GM19395 (cell line): ENCODE data around the gene CFAP20.
"Not testable (repeated sequence)": the region's sequence is repeated elsewhere in the genome, so short reads cannot be mapped to it uniquely, and the experiment has no call there.

Source experiments
- ATAC-seq: cut with Tn5 transposase; IDR thresholded peaks from one replicate; pipeline ENCODE4 v1.9.1; 2021; ENCODE audit warnings: mild to moderate bottlenecking, moderate library complexity; ENCODE audit not compliant: unreplicated experiment

Gene CFAP20

DNA sequence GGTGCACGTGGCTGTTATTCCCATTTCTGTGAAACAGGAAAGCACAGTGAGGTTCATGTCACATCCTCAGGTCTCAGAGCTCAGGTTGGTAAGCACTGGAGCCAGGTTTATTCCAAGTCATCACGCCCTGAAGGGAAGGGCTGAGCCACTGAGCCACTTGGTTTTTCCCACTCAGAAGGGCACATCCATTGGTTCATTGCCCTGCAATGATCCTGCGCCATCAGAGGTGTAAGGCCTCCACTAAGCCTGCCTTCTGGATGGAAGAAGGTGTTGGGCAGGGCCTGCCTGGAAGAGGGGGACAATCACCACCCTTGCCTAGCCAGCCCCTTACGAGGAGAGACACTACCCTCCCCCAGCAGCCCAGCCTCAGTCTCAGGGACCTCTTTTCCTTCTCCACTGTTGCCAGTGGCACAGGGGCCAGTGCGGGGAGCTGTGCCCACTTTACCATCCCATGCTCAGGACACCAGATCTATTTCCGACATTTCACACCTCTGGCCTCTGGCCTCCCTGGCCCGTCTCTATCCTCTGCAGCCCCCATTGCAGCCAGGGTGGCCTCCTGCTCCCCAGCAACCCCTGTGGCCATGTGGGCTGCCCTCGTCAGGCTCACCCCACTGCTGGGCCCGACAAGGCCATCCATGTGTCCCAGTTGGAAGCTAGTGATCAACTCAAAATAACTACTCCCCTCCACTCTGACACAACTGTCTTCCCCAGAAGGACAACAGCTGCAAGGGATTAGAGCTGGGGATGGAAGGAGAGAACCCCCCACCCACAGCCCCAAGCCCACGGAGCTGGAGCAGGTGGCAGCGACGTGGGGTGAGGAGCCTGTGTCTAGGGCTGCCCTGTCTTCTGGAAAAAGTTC is 29.9 kb downstream of the CFAP20 start:
- ATAC-seq, result no peak

DNA sequence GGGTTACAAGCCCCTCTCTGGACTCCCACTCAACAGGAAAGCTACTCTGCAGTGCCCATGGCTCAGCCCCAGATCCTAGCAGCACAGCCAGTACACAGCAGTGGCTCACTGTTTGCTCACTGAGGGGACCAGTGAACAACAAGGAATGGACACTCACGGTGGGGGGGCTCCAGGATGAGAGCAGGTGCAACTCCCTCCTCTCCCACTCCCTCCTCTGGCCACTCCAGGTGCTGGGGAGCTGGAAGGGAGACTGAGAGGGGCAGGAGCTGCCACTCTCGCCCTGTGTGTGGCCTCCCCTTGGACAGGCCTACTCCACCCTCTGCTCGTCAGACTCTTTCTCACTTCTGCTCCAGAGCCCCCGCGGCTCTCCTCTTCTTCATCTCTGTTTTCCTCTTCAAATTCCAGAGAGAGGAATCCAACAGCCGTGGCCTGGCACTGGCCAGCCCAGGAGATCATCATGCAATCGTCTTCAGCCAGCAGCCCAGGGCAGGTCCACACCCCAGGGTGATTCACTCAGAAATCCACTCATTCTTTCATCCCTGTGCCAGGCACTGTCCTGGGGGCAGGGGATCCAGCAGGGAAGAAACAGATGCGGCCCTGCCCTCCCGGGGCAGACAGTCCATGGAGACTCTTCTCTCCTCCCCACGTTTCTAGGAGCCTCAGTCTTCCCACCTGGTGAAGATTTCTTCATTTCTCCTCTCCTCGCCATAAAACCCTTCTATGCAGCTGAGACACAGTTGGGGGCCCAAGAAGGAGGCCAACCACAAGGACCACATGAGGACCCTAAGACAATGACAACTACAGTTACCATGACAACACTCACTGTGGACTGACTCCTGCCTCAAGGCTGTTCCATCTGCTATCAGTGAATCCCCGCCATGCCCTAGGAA is 30.7 kb downstream of the CFAP20 start:
- ATAC-seq, result no peak

DNA sequence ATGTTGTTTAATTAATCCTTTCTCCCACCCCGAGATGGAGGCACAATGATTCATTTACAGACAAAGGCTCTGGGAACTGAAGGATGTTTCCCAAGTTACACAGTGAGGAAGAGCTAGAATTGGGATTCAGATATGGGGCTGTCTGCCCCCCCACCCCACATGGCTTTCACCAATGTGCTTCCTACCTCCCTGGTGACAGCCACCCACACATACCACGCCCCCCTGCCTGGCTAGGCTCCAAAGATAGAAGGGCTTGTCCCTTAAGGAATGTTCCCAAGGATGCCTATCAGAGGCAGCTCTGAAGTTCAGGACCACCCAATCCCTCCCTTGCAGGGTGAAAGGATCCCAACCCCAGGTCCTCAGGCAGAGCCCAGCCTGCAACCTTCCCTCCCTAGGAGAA is 32.9 kb downstream of the CFAP20 start:
- ATAC-seq, result no peak

DNA sequence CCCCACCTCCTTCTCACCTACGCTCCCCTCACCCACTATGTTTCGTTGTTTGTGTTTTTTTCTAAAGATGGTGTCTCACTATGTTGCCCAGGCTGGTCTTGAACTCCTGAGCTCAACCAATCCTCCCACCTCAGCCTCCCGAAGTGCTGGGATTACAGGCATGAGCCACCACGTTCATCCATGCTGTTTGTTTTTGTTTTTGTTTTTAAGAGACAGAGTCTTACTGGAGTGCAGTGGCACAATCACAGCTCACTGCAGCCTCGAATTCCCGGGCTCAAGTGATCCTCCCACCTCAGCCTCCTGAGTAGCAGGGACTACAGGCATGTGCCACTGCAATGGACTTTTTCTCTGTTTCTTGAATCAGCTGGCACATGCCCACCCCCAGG is 33.6 kb downstream of the CFAP20 start:
- ATAC-seq, result not testable (repeated sequence)

DNA sequence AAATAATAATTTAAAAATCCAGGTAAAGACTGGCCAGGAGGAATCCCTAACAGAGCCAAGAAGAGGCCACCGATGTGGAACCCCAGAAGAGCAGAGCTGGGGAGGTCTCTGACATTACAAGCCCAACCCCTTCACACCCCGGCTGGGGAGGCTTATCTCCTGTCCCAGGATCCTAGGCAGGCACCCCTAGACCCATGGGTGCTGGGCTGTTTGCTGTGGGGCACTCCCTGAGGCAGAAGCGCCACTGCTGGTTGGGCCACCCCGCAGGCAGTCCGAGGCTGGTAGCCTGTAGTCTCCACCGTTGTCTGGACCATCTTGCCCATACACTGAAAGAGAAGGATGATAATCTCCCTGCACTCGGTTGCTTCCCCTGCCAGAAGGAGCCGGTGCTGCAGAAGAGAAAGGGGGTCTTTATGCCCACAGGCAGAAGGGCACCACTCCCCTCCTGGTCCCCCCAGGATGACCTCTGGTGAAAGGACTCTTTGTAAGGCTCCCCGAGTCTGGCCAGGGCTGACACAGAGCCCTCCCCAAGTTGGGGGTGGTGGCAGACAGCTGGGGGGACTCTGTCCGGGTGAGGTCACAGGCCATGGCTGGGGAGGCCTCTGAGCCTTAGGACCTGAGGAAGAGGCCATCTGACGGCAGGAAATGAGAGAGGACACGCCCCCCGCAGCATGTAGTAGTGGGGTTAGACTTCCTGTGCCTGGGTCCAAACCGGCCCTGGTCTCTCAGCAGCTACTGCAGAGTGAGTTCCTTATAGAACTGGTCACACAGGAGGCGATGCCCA is 34.2 kb downstream of the CFAP20 start:
- ATAC-seq, result no peak

DNA sequence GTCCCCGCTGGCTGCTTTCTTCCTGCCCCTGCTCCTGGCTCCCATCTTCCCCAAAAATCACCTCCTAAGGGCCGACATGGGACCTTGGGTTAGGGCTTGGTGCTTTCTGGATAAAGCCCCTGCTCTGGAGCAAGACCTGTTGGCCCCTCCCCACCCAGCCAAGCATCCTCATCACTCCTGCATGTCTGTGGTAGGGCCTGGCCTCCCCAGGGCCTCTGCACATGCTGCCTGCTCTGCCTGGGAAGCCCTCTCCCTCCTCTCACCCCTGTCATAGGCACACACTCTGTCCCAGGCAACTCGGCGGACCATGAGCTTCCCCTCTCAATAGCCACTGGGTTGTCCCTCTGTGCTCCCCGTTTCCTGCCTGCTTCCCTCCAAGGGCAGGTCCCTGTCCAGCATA is 35.2 kb downstream of the CFAP20 start:
- no peak for ATAC-seq

DNA sequence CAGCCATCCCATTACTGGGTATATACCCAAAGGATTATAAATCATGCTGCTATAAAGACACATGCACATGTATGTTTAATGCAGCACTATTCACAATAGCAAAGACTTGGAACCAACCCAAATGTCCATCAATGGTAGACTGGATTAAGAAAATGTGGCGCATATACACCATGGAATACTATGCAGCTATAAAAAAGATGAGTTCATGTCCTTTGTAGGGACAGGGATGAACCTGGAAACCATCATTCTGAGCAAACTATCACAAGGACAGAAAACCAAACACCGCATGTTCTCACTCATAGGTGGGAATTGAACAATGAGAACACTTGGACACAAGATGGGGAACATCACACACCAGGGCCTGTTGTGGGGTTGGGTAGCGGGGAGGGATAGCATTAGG is 38.8 kb downstream of the CFAP20 start:
- not testable (repeated sequence) for ATAC-seq

DNA sequence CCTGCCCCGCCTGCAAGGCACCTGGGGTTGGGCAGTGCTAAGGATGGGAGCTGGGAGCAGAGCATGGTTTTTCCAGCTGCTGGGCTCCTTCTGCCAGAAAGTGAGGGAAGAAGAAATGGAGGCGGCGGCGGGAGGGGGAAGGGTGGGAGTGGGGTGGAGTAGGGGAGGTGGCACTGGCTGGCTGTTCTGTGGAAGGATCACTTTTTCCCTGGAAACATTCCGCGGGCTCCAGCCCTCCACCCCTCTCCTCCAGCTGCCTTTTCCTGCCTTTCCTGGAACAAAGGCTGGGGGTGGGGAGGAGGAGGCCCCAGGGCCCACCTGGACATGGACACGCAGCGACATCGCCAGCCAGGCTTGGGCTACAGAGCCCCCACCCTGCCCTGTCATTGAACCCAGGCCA is 41.1 kb downstream of the CFAP20 start:
- ATAC-seq, result no peak

DNA sequence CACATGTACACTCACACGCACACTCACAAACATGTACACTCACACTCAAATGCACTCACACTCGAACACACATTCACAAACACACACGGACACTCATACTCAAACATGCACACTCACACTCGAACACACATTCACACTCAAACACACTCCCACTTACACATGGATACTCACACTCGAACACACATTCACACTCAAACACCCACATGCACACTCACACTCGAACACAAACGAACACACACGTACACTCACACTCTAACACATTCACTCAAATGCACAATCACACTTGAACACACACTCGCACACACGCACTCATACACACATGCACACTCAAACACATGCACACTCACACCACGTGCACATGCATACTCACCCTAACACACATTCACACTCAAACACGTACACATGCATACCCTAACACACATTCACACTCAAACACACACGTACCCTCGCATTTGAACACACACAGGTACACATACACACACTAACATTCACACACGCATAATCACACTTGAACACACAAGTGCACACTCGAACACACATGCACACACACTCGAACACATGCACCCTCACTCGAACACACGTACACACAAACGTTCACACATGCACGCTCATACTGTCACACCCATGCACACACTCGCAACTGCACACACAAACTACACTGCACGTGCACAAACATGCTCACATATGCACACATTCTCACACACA is 41.8 kb downstream of the CFAP20 start:
- ATAC-seq, result no peak

DNA sequence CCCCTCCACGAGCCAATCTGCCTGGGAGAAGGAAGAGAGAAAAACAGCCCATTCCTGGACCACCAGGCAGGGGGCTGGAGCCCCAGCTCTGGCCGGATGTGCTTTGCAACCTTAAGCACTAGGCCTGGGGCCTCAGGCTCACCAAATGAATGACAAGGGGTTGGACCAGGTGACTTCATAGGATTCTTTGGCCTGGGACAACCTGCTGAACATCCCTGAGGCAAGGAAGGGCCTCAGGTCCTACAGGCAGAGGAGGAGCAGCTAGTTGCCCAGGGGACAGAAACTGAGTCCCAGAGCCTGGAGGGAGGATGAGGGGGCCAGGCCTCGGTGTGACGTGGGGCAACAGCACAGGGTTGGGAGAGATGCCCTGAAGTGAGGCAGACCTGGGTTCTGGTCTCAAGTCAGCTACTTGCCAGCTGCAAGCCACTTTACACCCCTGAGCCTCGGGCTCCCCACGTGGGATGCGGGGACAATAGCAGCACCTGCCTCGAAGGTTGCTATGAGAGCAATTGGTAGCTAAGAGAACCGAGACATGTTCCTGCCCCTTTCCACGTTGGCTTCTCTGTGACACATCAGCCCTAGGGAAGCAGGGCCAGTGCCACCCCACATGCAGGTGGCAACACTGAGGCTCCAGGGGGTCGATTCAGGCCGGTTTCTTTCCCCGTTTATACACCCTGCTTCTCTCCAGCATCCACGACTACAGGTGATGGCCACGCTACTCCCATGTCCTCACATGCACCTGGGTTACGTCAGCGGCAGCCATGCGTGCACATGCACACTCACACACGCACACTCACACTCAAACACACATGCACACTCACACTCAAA is 42.6 kb downstream of the CFAP20 start:
- ATAC-seq, result no peak

DNA sequence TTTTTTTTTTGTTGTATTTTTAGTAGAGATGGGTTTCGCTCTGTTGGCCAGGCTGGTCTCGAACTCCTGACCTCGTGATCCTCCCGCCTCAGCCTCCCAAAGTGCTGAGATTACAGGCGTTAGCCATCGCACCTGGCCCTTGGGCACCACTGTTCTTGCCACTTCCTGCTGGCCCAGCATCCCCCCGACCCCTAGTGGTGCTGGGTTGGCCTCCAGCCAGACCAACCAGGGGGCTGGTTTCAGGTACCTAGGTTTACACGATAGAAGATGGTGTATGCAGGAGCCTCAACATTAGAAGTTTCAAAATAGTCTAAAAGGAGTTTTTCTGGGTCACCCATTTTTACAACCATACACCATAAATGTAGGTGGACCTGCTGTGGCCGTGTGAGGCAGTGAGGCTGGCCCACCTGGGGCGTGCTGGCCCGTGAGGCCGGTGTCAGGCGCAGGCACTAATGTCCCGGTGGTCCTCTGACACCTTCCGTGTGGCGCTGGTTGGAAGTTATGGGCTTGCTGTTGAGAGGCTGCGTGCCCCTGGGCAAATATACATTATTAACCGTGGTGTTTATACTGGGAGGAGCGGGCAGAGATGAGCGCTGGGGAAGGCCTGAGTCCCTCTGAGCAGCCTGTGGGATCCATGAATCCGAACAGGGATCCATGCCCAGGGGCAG is 43.5 kb downstream of the CFAP20 start:
- ATAC-seq, result no peak

DNA sequence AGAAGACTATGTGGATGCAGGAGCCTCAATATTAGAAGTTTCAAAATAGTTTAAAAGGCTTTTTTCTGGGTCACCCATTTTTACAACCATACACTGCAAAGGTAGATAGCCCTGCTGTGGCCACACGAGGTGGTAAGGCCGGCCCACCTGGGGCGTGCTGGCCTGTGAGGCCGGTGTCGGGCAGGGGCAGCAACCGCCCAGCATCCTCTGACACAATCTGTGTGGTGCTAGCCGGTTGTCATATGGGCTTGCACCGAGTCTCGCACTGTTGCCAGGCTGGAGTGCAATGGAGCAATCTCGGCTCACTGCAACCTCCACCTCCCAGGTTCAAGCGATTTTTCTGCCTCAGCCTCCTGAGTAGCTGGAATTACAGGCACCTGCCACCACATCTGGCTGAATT is 44.0 kb downstream of the CFAP20 start:
- no peak for ATAC-seq

DNA sequence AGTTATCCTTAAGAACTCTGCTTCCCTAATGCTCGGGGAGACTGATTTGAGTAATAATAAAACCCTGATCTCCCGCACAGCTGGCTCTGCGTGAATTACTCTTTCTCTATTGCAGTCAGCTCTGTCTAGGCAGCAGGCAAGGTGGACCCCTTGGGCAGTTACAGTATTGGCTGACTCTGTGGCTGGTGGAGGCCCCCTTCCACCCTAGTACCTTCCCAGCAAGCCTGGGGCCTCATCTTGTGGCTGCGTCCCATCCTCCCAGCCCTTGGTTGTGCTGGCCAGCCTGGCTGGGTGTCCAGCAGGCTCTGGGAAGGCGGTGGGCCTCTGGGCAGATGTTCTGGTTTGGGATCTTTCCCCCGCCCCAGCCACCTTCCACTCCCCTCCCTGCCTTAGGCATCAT is 44.5 kb downstream of the CFAP20 start:
- no peak for ATAC-seq

DNA sequence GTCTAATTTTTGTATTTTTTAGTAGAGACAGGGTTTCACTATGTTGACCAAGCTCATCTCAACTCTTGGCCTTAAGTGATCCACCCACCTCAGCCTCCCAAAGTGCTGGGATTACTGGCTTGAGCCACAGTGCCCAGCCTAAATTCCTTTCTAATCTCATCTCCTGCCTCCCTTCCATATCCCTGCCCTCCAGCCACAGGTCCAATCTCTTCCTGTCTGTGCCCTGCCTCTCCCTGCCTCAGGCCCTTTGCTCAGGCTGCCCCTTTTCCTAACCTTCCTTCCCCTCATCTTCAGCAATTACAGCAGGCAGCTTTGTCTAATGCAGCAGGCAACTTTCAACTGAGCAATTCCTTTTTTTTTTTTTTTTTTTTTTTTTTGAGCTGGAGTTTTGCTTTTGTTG is 46.8 kb downstream of the CFAP20 start:
- no peak for ATAC-seq

DNA sequence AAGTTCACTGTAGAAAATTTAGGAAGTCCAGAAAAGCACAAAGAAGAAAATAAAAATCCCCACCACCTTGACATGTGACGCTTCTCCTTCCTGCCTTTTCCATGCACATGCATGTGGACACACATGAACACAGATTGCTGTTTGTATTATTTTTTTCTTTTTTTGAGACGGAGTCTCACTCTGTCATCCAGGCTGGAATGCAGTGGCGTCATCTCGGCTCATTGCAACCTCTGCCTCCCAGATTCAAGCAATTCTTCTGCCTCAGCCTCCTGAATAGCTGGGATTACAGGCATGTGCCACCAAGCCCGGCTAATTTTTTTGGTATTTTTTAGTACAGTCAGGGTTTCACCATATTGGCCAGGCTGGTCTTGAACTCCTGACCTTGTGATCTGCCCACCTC is 48.5 kb downstream of the CFAP20 start:
- not testable (repeated sequence) for ATAC-seq

DNA sequence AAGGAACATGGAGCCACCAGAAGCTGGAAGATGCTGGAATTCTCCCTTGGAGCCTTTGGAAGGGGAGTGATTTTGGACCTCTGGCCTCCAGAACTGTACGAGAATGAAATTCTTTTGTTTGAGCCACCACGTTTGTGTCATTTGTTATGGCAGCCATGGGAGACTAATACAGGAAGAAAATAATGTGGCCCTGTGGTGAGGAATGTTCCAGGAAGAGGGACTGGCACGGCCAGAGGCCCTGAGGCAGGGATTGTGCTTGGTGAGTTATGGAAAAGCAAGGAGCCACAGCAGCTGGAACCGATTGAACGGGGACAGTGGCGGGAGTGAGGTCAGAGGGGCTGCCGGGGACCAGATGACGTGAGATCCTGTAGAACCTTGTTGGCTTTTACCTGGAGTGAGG is 51.4 kb downstream of the CFAP20 start:
- ATAC-seq, result no peak

DNA sequence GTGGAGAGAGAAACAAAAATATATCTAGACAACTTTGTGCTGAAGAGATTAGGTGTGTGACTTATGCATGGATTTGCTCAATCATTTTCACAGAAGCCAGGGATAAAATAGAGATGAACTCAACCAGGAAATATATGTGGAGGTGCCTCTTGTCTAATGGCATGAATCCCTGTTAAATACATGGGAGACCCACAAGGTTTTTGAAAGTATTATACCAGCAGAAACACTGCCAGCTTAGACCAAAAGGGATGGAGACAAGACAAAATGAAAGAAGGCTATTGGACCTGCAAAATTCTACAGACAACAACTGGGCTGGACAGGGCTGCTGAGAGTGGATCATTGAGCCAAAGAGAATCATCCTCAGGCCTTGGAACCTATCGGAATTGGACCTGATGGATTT is 52.7 kb downstream of the CFAP20 start:
- no peak for ATAC-seq

DNA sequence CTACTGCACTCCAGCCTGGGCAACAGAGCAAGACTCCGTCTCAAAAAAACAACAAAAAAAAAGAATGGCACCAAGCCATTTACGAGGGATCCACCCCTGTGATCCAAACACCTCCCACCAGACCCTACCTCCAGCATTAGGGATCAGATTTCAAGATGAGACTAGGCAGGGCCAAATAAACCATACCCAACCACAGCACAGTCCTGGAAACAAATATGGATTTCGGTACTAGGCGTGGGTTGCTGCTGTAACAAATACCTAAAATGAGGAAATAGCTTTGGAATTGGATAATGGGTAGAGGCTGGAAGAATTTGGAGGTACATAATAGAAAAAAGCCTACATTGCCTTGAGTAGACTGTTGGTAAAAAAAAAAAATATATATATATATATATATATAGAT is 54.5 kb downstream of the CFAP20 start:
- no peak for ATAC-seq

DNA sequence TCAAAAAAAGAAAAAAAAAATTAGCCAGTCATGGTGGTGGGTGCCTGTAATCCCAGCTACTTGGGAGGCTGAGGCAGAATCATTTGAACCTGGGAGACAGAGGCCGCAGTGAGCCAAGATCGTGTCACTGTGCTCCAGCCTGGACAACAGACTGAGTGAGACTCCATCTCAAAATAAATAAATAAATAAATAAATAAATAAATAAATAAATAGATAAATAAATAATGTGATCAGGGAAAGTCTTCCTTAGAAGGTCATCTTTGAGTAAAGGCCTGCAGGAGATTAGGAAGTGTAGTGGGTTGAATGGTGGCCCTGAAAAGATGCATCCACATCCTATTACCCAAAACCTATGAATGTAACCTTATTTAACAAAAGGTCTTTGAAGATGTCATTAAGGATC is 56.1 kb downstream of the CFAP20 start:
- not testable (repeated sequence) for ATAC-seq
